HepG2 (cell line): ENCODE results near the gene LAMA5.

ENCODE experiments used
- CHD2 ChIP-seq: IDR thresholded peaks from 2 replicates; pipeline ENCODE4 v1.6.1; 2011; ENCODE audit warnings: low read depth, low read length, improper control_type of control experiment
- MXI1 ChIP-seq: IDR thresholded peaks from 3 replicates; pipeline ENCODE4 v1.6.1; 2012; ENCODE audit warnings: low read depth, low read length, inconsistent platforms, borderline replicate concordance
- MYNN ChIP-seq: sonication (generic); formaldehyde crosslinking; IDR thresholded peaks from 2 replicates; pipeline ENCODE4 v1.4.0; 2020; ENCODE audit warnings: mild to moderate bottlenecking, low read depth, missing genetic modification reagents
- POLR2A ChIP-seq, 2 experiments: IDR thresholded peaks; 2 replicates each; pipeline ENCODE4 v1.6.1; 2011; ENCODE audit warnings: low read depth in 2 of 2, low read length in 2 of 2, mild to moderate bottlenecking in 1 of 2, moderate library complexity in 1 of 2; ENCODE audit not compliant: insufficient read depth in 1 of 2
- POLR2AphosphoS5 ChIP-seq: IDR thresholded peaks from 2 replicates; pipeline ENCODE4 v1.6.1; 2012; ENCODE audit warnings: low read depth, low read length
- SCMH1 ChIP-seq: sonication (generic); formaldehyde crosslinking; IDR thresholded peaks from 2 replicates; pipeline ENCODE4 v1.9.0; 2021; ENCODE audit warnings: missing genetic modification reagents, mild to moderate bottlenecking, borderline replicate concordance
- TBP ChIP-seq: sonication (generic); formaldehyde crosslinking; IDR thresholded peaks from 2 replicates; pipeline ENCODE4 v1.5.0; 2020; ENCODE audit warnings: missing genetic modification reagents
- ZMYM4 ChIP-seq: sonication (generic); formaldehyde crosslinking; IDR thresholded peaks from 2 replicates; pipeline ENCODE4 v1.8.1; 2023; ENCODE audit warnings: mild to moderate bottlenecking, missing genetic modification reagents
- ZNF644 ChIP-seq: IDR thresholded peaks from 2 replicates; pipeline ENCODE4 v1.6.1; 2016; ENCODE audit warnings: low read depth
- TF ChIP-seq, protein P1 (sequence below): sonication (generic); formaldehyde crosslinking; IDR thresholded peaks from 2 replicates; pipeline ENCODE4 v1.5.0; 2020; ENCODE audit warnings: missing genetic modification reagents, mild to moderate bottlenecking, borderline replicate concordance
- TF ChIP-seq, protein P2 (sequence below): sonication (generic); formaldehyde crosslinking; IDR thresholded peaks from 2 replicates; pipeline ENCODE4 v1.5.0; 2020; ENCODE audit warnings: mild to moderate bottlenecking, missing genetic modification reagents, moderate library complexity
- TF ChIP-seq, protein P3 (sequence below): sonication (generic); formaldehyde crosslinking; IDR thresholded peaks from 2 replicates; pipeline ENCODE4 v1.4.0; 2020; ENCODE audit warnings: low read depth, missing genetic modification reagents
- TF ChIP-seq, protein P4 (sequence below): sonication (generic); formaldehyde crosslinking; IDR thresholded peaks from 2 replicates; pipeline ENCODE4 v1.4.0; 2020; ENCODE audit warnings: missing genetic modification reagents
- TF ChIP-seq, protein P5 (sequence below): IDR thresholded peaks from 2 replicates; pipeline ENCODE4 v1.6.1; 2018; ENCODE audit warnings: missing genetic modification reagents, mild to moderate bottlenecking, missing compliant biosample characterization

DNA sequence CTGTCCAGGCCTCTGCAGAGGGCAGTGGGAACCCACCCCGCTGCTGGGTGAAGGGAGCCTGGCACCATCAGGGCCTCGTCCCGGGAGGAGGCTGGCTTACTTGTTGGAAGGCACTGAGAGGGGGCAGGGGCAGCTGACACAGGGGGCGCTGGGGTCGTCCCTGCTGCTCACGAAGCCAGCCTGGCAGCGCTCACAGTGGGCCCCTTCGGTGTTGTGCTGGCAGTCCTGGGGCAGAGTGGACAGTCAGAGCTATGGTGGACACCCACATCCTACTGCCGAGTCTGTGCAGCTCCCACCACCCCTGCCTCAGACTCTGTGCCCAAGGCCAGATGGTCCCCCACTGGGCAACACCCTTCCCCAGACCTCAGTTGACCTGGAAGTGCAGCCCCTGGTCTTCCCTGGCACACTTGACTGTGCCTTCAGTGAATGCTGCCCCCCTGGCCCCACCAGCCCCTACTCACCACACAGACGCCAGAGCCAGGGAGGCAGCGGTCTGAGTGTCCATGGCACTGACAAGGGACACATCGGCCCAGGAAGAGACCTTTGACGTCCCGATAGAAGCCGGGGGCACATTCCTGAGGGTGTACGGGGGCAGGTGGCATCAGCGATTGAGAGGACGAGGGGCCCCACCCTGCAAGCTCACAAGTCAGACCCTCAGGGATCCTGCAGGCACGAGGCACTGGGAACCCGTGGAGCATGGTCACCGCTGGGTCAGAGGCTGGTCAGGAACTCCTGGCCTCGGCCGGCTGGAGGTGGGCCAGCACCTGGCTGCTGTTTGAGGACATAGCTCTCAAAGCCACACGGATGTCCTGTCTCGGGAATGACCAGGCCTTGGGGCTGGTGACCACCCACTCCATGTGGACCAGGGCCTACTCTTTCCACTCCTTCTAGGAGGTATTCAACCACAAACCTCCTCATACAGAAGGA, 42.9 kb downstream of the LAMA5 start:
- TF ChIP-seq, protein P1, sequence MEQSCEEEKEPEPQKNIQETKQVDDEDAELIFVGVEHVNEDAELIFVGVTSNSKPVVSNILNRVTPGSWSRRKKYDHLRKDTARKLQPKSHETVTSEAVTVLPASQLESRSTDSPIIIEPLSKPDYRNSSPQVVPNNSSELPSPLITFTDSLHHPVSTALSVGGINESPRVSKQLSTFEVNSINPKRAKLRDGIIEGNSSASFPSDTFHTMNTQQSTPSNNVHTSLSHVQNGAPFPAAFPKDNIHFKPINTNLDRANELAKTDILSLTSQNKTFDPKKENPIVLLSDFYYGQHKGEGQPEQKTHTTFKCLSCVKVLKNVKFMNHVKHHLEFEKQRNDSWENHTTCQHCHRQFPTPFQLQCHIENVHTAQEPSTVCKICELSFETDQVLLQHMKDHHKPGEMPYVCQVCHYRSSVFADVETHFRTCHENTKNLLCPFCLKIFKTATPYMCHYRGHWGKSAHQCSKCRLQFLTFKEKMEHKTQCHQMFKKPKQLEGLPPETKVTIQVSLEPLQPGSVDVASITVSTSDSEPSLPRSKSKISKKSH (CRISPR knock-in tag): no peak
- TF ChIP-seq, protein P2, sequence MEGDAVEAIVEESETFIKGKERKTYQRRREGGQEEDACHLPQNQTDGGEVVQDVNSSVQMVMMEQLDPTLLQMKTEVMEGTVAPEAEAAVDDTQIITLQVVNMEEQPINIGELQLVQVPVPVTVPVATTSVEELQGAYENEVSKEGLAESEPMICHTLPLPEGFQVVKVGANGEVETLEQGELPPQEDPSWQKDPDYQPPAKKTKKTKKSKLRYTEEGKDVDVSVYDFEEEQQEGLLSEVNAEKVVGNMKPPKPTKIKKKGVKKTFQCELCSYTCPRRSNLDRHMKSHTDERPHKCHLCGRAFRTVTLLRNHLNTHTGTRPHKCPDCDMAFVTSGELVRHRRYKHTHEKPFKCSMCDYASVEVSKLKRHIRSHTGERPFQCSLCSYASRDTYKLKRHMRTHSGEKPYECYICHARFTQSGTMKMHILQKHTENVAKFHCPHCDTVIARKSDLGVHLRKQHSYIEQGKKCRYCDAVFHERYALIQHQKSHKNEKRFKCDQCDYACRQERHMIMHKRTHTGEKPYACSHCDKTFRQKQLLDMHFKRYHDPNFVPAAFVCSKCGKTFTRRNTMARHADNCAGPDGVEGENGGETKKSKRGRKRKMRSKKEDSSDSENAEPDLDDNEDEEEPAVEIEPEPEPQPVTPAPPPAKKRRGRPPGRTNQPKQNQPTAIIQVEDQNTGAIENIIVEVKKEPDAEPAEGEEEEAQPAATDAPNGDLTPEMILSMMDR (CRISPR knock-in tag): no peak
- no peak for TF ChIP-seq CHD2
- no peak for TF ChIP-seq SCMH1 (CRISPR knock-in tag)
- TF ChIP-seq ZMYM4 (CRISPR knock-in tag): no peak
- no peak for TF ChIP-seq ZNF644 (CRISPR knock-in tag)
- no peak for TF ChIP-seq MXI1
- TF ChIP-seq, protein P3, sequence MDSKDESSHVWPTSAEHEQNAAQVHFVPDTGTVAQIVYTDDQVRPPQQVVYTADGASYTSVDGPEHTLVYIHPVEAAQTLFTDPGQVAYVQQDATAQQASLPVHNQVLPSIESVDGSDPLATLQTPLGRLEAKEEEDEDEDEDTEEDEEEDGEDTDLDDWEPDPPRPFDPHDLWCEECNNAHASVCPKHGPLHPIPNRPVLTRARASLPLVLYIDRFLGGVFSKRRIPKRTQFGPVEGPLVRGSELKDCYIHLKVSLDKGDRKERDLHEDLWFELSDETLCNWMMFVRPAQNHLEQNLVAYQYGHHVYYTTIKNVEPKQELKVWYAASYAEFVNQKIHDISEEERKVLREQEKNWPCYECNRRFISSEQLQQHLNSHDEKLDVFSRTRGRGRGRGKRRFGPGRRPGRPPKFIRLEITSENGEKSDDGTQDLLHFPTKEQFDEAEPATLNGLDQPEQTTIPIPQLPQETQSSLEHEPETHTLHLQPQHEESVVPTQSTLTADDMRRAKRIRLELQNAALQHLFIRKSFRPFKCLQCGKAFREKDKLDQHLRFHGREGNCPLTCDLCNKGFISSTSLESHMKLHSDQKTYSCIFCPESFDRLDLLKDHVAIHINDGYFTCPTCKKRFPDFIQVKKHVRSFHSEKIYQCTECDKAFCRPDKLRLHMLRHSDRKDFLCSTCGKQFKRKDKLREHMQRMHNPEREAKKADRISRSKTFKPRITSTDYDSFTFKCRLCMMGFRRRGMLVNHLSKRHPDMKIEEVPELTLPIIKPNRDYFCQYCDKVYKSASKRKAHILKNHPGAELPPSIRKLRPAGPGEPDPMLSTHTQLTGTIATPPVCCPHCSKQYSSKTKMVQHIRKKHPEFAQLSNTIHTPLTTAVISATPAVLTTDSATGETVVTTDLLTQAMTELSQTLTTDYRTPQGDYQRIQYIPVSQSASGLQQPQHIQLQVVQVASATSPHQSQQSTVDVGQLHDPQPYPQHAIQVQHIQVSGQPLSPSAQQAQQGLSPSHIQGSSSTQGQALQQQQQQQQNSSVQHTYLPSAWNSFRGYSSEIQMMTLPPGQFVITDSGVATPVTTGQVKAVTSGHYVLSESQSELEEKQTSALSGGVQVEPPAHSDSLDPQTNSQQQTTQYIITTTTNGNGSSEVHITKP (CRISPR knock-in tag): no peak
- no peak for TF ChIP-seq POLR2AphosphoS5
- TF ChIP-seq, protein P4, sequence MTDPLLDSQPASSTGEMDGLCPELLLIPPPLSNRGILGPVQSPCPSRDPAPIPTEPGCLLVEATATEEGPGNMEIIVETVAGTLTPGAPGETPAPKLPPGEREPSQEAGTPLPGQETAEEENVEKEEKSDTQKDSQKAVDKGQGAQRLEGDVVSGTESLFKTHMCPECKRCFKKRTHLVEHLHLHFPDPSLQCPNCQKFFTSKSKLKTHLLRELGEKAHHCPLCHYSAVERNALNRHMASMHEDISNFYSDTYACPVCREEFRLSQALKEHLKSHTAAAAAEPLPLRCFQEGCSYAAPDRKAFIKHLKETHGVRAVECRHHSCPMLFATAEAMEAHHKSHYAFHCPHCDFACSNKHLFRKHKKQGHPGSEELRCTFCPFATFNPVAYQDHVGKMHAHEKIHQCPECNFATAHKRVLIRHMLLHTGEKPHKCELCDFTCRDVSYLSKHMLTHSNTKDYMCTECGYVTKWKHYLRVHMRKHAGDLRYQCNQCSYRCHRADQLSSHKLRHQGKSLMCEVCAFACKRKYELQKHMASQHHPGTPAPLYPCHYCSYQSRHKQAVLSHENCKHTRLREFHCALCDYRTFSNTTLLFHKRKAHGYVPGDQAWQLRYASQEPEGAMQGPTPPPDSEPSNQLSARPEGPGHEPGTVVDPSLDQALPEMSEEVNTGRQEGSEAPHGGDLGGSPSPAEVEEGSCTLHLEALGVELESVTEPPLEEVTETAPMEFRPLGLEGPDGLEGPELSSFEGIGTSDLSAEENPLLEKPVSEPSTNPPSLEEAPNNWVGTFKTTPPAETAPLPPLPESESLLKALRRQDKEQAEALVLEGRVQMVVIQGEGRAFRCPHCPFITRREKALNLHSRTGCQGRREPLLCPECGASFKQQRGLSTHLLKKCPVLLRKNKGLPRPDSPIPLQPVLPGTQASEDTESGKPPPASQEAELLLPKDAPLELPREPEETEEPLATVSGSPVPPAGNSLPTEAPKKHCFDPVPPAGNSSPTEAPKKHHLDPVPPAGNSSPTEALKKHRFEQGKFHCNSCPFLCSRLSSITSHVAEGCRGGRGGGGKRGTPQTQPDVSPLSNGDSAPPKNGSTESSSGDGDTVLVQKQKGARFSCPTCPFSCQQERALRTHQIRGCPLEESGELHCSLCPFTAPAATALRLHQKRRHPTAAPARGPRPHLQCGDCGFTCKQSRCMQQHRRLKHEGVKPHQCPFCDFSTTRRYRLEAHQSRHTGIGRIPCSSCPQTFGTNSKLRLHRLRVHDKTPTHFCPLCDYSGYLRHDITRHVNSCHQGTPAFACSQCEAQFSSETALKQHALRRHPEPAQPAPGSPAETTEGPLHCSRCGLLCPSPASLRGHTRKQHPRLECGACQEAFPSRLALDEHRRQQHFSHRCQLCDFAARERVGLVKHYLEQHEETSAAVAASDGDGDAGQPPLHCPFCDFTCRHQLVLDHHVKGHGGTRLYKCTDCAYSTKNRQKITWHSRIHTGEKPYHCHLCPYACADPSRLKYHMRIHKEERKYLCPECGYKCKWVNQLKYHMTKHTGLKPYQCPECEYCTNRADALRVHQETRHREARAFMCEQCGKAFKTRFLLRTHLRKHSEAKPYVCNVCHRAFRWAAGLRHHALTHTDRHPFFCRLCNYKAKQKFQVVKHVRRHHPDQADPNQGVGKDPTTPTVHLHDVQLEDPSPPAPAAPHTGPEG (CRISPR knock-in tag): no peak
- no peak for TF ChIP-seq MYNN (CRISPR knock-in tag)
- TF ChIP-seq, protein P5, sequence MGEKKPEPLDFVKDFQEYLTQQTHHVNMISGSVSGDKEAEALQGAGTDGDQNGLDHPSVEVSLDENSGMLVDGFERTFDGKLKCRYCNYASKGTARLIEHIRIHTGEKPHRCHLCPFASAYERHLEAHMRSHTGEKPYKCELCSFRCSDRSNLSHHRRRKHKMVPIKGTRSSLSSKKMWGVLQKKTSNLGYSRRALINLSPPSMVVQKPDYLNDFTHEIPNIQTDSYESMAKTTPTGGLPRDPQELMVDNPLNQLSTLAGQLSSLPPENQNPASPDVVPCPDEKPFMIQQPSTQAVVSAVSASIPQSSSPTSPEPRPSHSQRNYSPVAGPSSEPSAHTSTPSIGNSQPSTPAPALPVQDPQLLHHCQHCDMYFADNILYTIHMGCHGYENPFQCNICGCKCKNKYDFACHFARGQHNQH (CRISPR knock-in tag): no peak
- TF ChIP-seq POLR2A (IDR thresholded peaks at IDR 0.05; ENCODE audit: insufficient read depth in 1 of 2, low read depth in 2 of 2, low read length in 2 of 2): no peak
- no peak for TF ChIP-seq TBP (CRISPR knock-in tag)
